ENCODE data around the gene LRBA.

Gene LRBA

GRCh38 chr4:150318971-150319370 is 696.1 kb downstream of the LRBA start:
- DNase-seq (ENCODE audit: low spot score): no peak

- DNase-seq (ENCODE audit: low spot score): no peak
Observed at GRCh38 chr4:150318527-150318926, 696.6 kb downstream of the LRBA start.

- no peak for DNase-seq (ENCODE audit: low spot score)
Observed at GRCh38 chr4:150316332-150317205, 698.5 kb downstream of the LRBA start.

GRCh38 chr4:150315691-150316090 is 699.4 kb downstream of the LRBA start:
- DNase-seq (ENCODE audit: low spot score): no peak

- no peak for DNase-seq (ENCODE audit: low spot score)
Observed at GRCh38 chr4:150315175-150315574, 699.9 kb downstream of the LRBA start.

- DNase-seq (ENCODE audit: low spot score): no peak
Observed at GRCh38 chr4:150314031-150314430, 701.1 kb downstream of the LRBA start.

- no peak for DNase-seq (ENCODE audit: low spot score)
Observed at GRCh38 chr4:150310159-150310895, 704.8 kb downstream of the LRBA start.

- no peak for DNase-seq (ENCODE audit: low spot score)
Observed at GRCh38 chr4:150308824-150309472, 706.1 kb downstream of the LRBA start.

GRCh38 chr4:150306719-150307118 is 708.4 kb downstream of the LRBA start:
- DNase-seq (ENCODE audit: low spot score): no peak

- DNase-seq (ENCODE audit: low spot score): no peak
Observed at GRCh38 chr4:150305995-150306394, 709.1 kb downstream of the LRBA start.

- peak; percentile 6 for DNase-seq (ENCODE audit: low spot score)
Observed at GRCh38 chr4:150302553-150302952, 712.5 kb downstream of the LRBA start.

GRCh38 chr4:150299816-150300215 is 715.3 kb downstream of the LRBA start:
- DNase-seq (ENCODE audit: low spot score): no peak

GRCh38 chr4:150297861-150298474 is 717.1 kb downstream of the LRBA start:
- DNase-seq (ENCODE audit: low spot score): peak; percentile 6

- DNase-seq (ENCODE audit: low spot score): no peak
Observed at GRCh38 chr4:150289881-150290280, 725.2 kb downstream of the LRBA start.

GRCh38 chr4:150289198-150289597 is 725.9 kb downstream of the LRBA start:
- no peak for DNase-seq (ENCODE audit: low spot score)

- no peak for DNase-seq (ENCODE audit: low spot score)
Observed at GRCh38 chr4:150286656-150287055, 728.4 kb downstream of the LRBA start.

GRCh38 chr4:150283689-150284088 is 731.4 kb downstream of the LRBA start:
- DNase-seq (ENCODE audit: low spot score): no peak

GRCh38 chr4:150280975-150281374 is 734.1 kb downstream of the LRBA start:
- no peak for DNase-seq (ENCODE audit: low spot score)

GRCh38 chr4:150280081-150280895 is 734.8 kb downstream of the LRBA start:
- no peak for DNase-seq (ENCODE audit: low spot score)

- DNase-seq (ENCODE audit: low spot score): no peak
Observed at GRCh38 chr4:150278206-150278605, 736.9 kb downstream of the LRBA start.

GRCh38 chr4:150268444-150268843 is 746.6 kb downstream of the LRBA start:
- DNase-seq (ENCODE audit: low spot score): no peak

All from HuH-7 (cell line).